Neutrophil (primary cell): ENCODE results near the gene TSPAN2.

ENCODE experiments used
- H3K27ac ChIP-seq: fragments of 200-600 bp; sonication (generic); 2 replicates; pipeline ENCODE4 v1.5.1; 2016; ENCODE audit warnings: mild to moderate bottlenecking, moderate library complexity
- H3K27me3 ChIP-seq: fragments of 200-600 bp; sonication (generic); 2 replicates; pipeline ENCODE4 v1.6.0; 2016; ENCODE audit warnings: mild to moderate bottlenecking
- H3K36me3 ChIP-seq: fragments of 200-600 bp; sonication (generic); 2 replicates; pipeline ENCODE4 v1.5.1; 2017
- H3K4me1 ChIP-seq, 2 experiments: fragments of 200-600 bp in 1 of 2; sonication (generic) in 1 of 2; 1 replicate in 1 of 2; 2 replicates in 1 of 2; pipeline versions ENCODE4 v1.5.1 to v1.6.1; 2013 to 2016; ENCODE audit warnings: low read depth in 1 of 2, low read length in 1 of 2, mild to moderate bottlenecking in 1 of 2, moderate library complexity in 1 of 2; ENCODE audit not compliant: control insufficient read depth in 1 of 2, insufficient read depth in 1 of 2
- H3K4me3 ChIP-seq, 2 experiments: fragments of 200-600 bp in 1 of 2; sonication (generic) in 1 of 2; 1 replicate in 1 of 2; 2 replicates in 1 of 2; pipeline ENCODE4 v1.5.1; 2013 to 2016; ENCODE audit warnings: low read depth in 1 of 2, low read length in 1 of 2, mild to moderate bottlenecking in 1 of 2, moderate library complexity in 1 of 2
- H3K9me3 ChIP-seq: fragments of 200-600 bp; sonication (generic); 2 replicates; pipeline ENCODE4 v1.5.1; 2016
- TF ChIP-seq, protein P1 (sequence below): fragments of 200-600 bp; sonication (generic); IDR thresholded peaks from 2 replicates; pipeline ENCODE4 v1.5.1; 2016; ENCODE audit warnings: antibody characterized with exemption

The TSPAN2 gene

DNA sequence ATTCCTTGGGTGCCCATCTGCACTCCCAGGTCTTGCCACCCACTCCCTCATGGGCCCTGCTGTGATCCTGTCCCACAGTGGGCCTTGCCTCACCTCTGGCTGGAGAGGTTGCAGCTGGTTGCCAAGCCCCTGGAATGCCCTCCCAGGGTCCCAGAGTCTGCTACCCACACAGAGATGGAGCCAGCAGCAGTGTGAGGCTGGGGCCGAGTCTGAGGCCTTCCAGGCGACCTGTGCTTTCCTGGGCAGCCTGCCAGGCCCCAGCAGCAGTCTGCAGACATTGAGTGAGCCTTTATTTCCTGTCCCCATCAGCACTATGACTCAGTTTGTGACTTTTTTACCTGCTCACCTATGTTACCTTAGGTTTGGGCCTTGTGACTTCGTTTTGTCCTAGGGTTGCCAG is 25.0 kb upstream of the TSPAN2 start:
- H3K27ac ChIP-seq = no peak overlapping the region
- TF ChIP-seq, protein P1, sequence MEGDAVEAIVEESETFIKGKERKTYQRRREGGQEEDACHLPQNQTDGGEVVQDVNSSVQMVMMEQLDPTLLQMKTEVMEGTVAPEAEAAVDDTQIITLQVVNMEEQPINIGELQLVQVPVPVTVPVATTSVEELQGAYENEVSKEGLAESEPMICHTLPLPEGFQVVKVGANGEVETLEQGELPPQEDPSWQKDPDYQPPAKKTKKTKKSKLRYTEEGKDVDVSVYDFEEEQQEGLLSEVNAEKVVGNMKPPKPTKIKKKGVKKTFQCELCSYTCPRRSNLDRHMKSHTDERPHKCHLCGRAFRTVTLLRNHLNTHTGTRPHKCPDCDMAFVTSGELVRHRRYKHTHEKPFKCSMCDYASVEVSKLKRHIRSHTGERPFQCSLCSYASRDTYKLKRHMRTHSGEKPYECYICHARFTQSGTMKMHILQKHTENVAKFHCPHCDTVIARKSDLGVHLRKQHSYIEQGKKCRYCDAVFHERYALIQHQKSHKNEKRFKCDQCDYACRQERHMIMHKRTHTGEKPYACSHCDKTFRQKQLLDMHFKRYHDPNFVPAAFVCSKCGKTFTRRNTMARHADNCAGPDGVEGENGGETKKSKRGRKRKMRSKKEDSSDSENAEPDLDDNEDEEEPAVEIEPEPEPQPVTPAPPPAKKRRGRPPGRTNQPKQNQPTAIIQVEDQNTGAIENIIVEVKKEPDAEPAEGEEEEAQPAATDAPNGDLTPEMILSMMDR = no peak

GRCh38 chr1:115113766-115114165 is 24.5 kb upstream of the TSPAN2 start:
- Histone ChIP-seq H3K4me3 (no peak overlapping the region), H3K27ac (no peak overlapping the region), H3K4me1 (peaks cover 6 to 17% of the 10 kb centered on the region in 2 experiments), H3K27me3 (no peaks in the 10 kb centered on the region), H3K36me3 (no peaks in the 10 kb centered on the region), H3K9me3 (no peaks in the 10 kb centered on the region)
- TF ChIP-seq, protein P1 = no peak

More for the DNA sequence above, 25.0 kb upstream of the TSPAN2 start:
- H3K4me1 ChIP-seq = peaks cover under 1 to 11% of the 10 kb centered on the region in 2 experiments
- H3K27me3 ChIP-seq = no peaks in the 10 kb centered on the region
- no peak overlapping the region for H3K4me3 ChIP-seq
- no peaks in the 10 kb centered on the region for H3K36me3 ChIP-seq
- no peaks in the 10 kb centered on the region for H3K9me3 ChIP-seq

GRCh38 chr1:115112496-115113375 is 23.4 kb upstream of the TSPAN2 start:
- H3K9me3 ChIP-seq = no peaks in the 10 kb centered on the region
- H3K4me1 ChIP-seq = peaks cover 16 to 27% of the 10 kb centered on the region in 2 experiments
- TF ChIP-seq, protein P1 = peak; percentile 96
- no peaks in the 10 kb centered on the region for H3K36me3 ChIP-seq
- H3K27ac ChIP-seq = no peak overlapping the region
- H3K4me3 ChIP-seq = no peak overlapping the region
- H3K27me3 ChIP-seq = no peaks in the 10 kb centered on the region

- TF ChIP-seq, protein P1 = no peak
- Histone ChIP-seq H3K27me3 (no peaks in the 10 kb centered on the region), H3K27ac (peak overlapping the region; percentile 85), H3K9me3 (no peaks in the 10 kb centered on the region), H3K36me3 (no peaks in the 10 kb centered on the region), H3K4me3 (peak overlapping the region; percentile 42 to 49), H3K4me1 (peaks cover 67 to 72% of the 10 kb centered on the region in 2 experiments)
Observed at GRCh38 chr1:115107516-115108260, 18.4 kb upstream of the TSPAN2 start.

DNA sequence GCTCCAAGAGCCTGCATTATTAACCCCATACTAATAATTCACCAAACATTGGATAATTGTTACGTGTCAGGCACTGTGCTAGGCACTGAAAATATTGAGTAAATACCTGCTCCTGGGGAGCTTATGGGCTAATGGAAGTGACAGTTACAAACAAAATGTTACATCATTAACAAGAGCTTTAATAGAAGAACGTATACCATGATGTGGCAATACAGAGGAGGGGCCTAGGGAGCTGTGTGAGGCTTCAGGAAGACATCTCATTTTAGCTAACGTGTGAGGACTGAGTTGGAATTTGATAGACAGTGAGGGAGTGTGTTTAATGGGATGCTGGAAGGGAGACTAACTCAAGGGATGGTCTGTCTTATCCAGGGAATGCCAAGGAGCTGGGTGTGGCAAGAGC is 16.5 kb upstream of the TSPAN2 start:
- TF ChIP-seq, protein P1 = no peak
- Histone ChIP-seq H3K36me3 (no peaks in the 10 kb centered on the region), H3K4me1 (peaks cover 85 to 88% of the 10 kb centered on the region in 2 experiments), H3K9me3 (no peaks in the 10 kb centered on the region), H3K4me3 (peak overlapping the region; percentile 22 to 39), H3K27me3 (no peaks in the 10 kb centered on the region), H3K27ac (peak overlapping the region; percentile 85)
